GM23248 (cell line): ENCODE measurements around the gene TEX28.
"Not testable (repeated sequence)": the region's sequence is repeated elsewhere in the genome, so short reads cannot be mapped to it uniquely, and the experiment has no call there.

ENCODE experiments used
- EZH2 ChIP-seq: fragments of 200-600 bp; sonication (generic); IDR thresholded peaks from 2 replicates; pipeline ENCODE4 v1.6.1; 2018; ENCODE audit warnings: antibody characterized with exemption, mild to moderate bottlenecking; ENCODE audit not compliant: insufficient read depth, poor library complexity, severe bottlenecking
- EZH2phosphoT487 ChIP-seq: fragments of 200-600 bp; sonication (generic); IDR thresholded peaks from 2 replicates; pipeline ENCODE4 v1.6.1; 2018; ENCODE audit warnings: antibody characterized with exemption, moderate library complexity, mild to moderate bottlenecking, low read depth; ENCODE audit not compliant: insufficient read depth

DNA sequence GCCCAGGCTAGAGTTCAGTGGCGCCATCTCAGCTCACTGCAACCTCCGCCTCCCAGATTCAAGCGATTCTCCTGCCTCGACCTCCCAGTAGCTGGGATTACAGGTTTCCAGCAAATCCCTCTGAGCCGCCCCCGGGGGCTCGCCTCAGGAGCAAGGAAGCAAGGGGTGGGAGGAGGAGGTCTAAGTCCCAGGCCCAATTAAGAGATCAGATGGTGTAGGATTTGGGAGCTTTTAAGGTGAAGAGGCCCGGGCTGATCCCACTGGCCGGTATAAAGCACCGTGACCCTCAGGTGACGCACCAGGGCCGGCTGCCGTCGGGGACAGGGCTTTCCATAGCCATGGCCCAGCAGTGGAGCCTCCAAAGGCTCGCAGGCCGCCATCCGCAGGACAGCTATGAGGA lies 37.6 kb downstream of the TEX28 start, which contains the start of gene OPN1MW3:
- TF ChIP-seq EZH2, EZH2phosphoT487: not testable (repeated sequence)
